Sigmoid colon (tissue), 7 donors: ENCODE measurements around the gene MMP2. TPM values are rescaled to one million over a fixed set of nuclear protein-coding genes. Genes with fewer than 3 reads are reported as not detected.
A peak's percentile ranks its signal among the peaks of the same experiment; 100 is the strongest.

Experiments used
- DNase-seq: peaks from one replicate; pipeline ENCODE4 v3.0.0-alpha.2; 2019
- H3K27ac ChIP-seq, 4 donors: fragments of 200-600 bp; sonication (generic); one replicate each; pipeline ENCODE4 v1.5.1; 2016 to 2019; ENCODE audit warnings: mild to moderate bottlenecking in 1 of 4
- H3K27me3 ChIP-seq, 3 donors: fragments of 200-600 bp; sonication (generic); one replicate each; pipeline ENCODE4 v1.5.1; 2019; ENCODE audit warnings: mild to moderate bottlenecking in 1 of 3
- H3K36me3 ChIP-seq, 4 donors: fragments of 200-600 bp; sonication (generic); one replicate each; pipeline ENCODE4 v1.5.1; 2016 to 2019
- H3K4me1 ChIP-seq, 4 donors: fragments of 200-600 bp; sonication (generic); one replicate each; pipeline ENCODE4 v1.5.1; 2017 to 2019
- H3K4me3 ChIP-seq, 4 donors: fragments of 200-600 bp; sonication (generic); one replicate each; pipeline ENCODE4 v1.5.1; 2017 to 2019; ENCODE audit warnings: mild to moderate bottlenecking in 2 of 4, moderate library complexity in 1 of 4
- H3K9me3 ChIP-seq, 4 donors: fragments of 200-600 bp in 3 of 4; sonication (generic) in 3 of 4; one replicate each; pipeline versions ENCODE4 v1.5.1 to v1.6.1; 2013 to 2019
- EP300 ChIP-seq, 4 donors: sonication (generic); formaldehyde crosslinking; IDR thresholded peaks; one replicate each; pipeline ENCODE4 v1.6.1; 2017; ENCODE audit warnings: antibody characterized with exemption in 4 of 4
- POLR2A ChIP-seq, 2 donors: fragments of 450-650 bp; IDR thresholded peaks; one replicate each; pipeline ENCODE4 v1.6.1; 2016; ENCODE audit warnings: antibody characterized with exemption in 2 of 2, mild to moderate bottlenecking in 2 of 2, moderate library complexity in 2 of 2
- POLR2AphosphoS5 ChIP-seq, 4 donors: sonication (generic); formaldehyde crosslinking; IDR thresholded peaks; one replicate each; pipeline ENCODE4 v1.6.1; 2017; ENCODE audit warnings: antibody characterized with exemption in 4 of 4
- WGBS, 2 donors: extraction: QIAGEN DNeasy Blood & Tissue Kit; methylation state at CpG; one replicate each; pipeline ENCODE4 v1.1.7; 2013; 5-methylcytosine and 5-hydroxymethylcytosine counted together
- intact Hi-C: fragments of 100-400 bp; cut with DNase I; formaldehyde crosslinking; loops from one replicate; pipeline ENCODE4 v1.15.1; 2023
- polyA plus RNA-seq, 3 donors: library from polyadenylated mRNA; stranded (reverse); fragments of 200-250 nt; gene quantifications; one replicate each; pipeline ENCODE4 v1.2.3, GENCODE V29; 2013
- total RNA-seq, 4 donors: library from RNA; depleted of rRNA; stranded (reverse); fragments of >200 nt; gene quantifications; one replicate each; pipeline ENCODE4 v1.1.0, GENCODE V29; 2016
- TF ChIP-seq, protein P1 (sequence below), 4 experiments: fragments of 450-650 bp in 3 of 4; fragments of 200-600 bp in 1 of 4; IDR thresholded peaks; one replicate each; pipeline ENCODE4 v1.5.1; 2016 to 2019; ENCODE audit warnings: antibody characterized with exemption in 4 of 4, mild to moderate bottlenecking in 3 of 4, moderate library complexity in 2 of 4
- donor health status: healthy with polysubstance abuse.
- donor health status: Bipolar disorder and iron deficiency.
- donor health status: healthy.

The MMP2 gene
- total and polyA plus RNA-seq, 7 donors: 7.2 to 280 (median 142) TPM

DNA sequence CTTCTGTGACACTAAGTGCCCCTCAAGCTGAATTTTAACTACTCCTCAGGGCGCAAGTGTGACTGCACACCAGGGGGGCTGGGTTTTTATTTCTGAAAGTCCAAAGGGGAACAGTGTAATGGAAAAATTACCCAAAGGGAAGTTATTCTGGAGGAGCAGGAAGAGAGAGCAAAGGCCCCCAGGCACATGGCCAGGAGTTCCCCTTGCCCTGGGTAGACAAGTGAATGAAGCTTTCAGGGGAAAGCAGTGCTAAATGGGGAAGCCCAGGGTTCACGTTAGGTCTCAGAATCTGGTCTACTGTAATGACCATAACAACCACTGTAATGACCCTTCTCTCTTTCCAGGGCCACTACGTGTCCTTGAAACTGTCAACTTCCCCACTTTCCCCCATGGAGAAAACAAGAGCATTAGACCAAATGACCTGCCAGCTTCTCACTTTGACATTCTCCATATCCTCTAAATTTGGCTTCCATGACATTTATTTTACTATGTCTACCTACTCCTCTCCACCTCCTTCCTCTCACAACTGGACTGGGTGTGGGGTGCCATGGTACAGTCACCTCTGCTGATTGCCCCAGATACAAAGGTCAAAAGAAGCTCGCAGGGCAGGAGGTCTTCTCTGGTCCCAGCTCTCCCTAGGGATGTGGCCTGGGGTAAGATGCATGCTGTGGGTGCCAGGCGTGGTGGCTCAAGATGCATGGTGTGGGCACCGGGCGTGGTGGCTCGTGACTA lies 34.1 kb upstream of the MMP2 start:
- no peaks in the 10 kb centered on the region for H3K4me1 ChIP-seq
- DNase-seq: peak; percentile 74
- intact Hi-C loops: no loop called here
- H3K36me3 ChIP-seq: no peaks in the 10 kb centered on the region
- H3K27ac ChIP-seq: no peak overlapping the region
- no peak for TF ChIP-seq POLR2AphosphoS5 (IDR thresholded peaks at IDR 0.05)
- TF ChIP-seq, protein P1, sequence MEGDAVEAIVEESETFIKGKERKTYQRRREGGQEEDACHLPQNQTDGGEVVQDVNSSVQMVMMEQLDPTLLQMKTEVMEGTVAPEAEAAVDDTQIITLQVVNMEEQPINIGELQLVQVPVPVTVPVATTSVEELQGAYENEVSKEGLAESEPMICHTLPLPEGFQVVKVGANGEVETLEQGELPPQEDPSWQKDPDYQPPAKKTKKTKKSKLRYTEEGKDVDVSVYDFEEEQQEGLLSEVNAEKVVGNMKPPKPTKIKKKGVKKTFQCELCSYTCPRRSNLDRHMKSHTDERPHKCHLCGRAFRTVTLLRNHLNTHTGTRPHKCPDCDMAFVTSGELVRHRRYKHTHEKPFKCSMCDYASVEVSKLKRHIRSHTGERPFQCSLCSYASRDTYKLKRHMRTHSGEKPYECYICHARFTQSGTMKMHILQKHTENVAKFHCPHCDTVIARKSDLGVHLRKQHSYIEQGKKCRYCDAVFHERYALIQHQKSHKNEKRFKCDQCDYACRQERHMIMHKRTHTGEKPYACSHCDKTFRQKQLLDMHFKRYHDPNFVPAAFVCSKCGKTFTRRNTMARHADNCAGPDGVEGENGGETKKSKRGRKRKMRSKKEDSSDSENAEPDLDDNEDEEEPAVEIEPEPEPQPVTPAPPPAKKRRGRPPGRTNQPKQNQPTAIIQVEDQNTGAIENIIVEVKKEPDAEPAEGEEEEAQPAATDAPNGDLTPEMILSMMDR (IDR thresholded peaks at IDR 0.05): no peak
- no peak for TF ChIP-seq EP300 (IDR thresholded peaks at IDR 0.05)
- TF ChIP-seq POLR2A (IDR thresholded peaks at IDR 0.05): no peak
- no peaks in the 10 kb centered on the region for H3K27me3 ChIP-seq
- no peak overlapping the region for H3K4me3 ChIP-seq
- H3K9me3 ChIP-seq: peaks cover 0 to 3% (median 0%) of the 10 kb centered on the region in 4 donors
- 74 to 77% methylated on average over 8 of the region's 8 CpGs for WGBS, 2 donors

DNA sequence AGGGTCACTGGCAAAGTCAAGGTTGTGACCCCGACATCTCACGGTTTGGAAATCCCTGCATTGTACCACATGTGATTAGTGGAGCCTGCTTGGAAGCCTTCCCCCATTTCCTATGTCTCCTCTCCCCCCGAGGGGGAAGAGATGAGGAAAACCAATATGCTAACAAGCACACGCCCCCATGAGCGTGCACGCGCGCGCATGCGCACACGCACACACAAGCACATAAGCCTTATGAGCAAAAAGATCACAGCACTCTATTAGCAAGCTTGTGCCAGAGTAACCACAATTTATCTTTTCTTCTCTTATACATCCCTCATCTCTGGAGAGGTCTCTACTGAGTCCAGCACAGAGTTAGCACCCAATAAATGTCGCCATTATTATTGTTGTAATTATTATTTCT lies 31.8 kb upstream of the MMP2 start:
- no peak for TF ChIP-seq EP300 (IDR thresholded peaks at IDR 0.05)
- TF ChIP-seq POLR2A (IDR thresholded peaks at IDR 0.05): no peak
- TF ChIP-seq, protein P1 (IDR thresholded peaks at IDR 0.05): no peak
- TF ChIP-seq POLR2AphosphoS5 (IDR thresholded peaks at IDR 0.05): no peak
- Histone ChIP-seq H3K36me3 (no peaks in the 10 kb centered on the region), H3K27me3 (no peaks in the 10 kb centered on the region), H3K4me3 (no peak overlapping the region), H3K4me1 (no peaks in the 10 kb centered on the region), H3K27ac (no peak overlapping the region), H3K9me3 (peaks cover 0 to 3% (median 0%) of the 10 kb centered on the region in 4 donors)
- WGBS, 2 donors: 89 to 97% methylated on average over 12 of the region's 12 CpGs
- DNase-seq: no peak
- intact Hi-C loops: no loop called here

DNA sequence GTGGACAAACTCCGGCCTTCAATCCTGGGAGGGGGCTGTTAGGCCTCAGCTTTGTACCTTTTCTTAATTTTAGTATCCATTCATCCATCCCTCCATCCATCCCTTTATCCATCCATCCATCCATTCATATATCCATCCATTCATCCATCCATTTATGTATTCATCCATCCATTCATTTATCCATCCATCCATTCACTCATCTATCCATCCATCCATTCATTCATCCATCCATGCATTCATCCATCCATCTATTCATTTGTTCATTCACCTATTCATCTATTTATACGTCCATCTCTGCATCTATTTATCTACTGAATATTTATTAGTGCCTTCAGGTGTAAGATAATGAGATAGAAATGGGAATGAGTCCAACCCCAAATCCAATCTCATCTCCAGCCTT lies 26.0 kb upstream of the MMP2 start:
- H3K9me3 ChIP-seq: no peaks in the 10 kb centered on the region
- H3K27me3 ChIP-seq: no peaks in the 10 kb centered on the region
- intact Hi-C loops: no loop called here
- WGBS, 2 donors: 79 to 86% methylated on average over 2 of the region's 2 CpGs
- H3K4me1 ChIP-seq: no peaks in the 10 kb centered on the region
- no peak overlapping the region for H3K4me3 ChIP-seq
- TF ChIP-seq POLR2A (IDR thresholded peaks at IDR 0.05) (no peak), POLR2AphosphoS5 (IDR thresholded peaks at IDR 0.05) (no peak), EP300 (IDR thresholded peaks at IDR 0.05) (no peak)
- TF ChIP-seq, protein P1 (IDR thresholded peaks at IDR 0.05): no peak
- H3K36me3 ChIP-seq: no peaks in the 10 kb centered on the region
- no peak for DNase-seq
- H3K27ac ChIP-seq: no peak overlapping the region

DNA sequence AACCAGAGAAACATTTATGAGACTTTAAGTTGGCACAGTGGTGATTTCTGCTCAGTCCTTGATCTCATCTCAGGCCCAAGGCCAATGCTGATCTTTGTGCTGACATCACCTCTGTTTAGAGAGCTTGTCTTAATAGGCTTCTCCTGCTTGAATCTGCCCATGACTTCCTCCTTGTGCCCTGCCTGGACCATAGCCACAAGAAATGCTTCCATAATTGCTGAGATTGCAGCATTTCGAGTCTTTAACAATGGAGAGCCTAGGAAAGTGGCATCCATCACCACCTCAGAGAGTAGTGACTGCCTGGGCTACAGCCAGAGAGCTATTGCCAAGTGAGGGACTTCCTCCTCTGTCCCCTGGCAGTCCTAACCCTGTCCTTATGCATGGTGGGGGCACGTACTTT lies 25.1 kb upstream of the MMP2 start:
- Histone ChIP-seq H3K9me3 (no peaks in the 10 kb centered on the region), H3K27me3 (no peaks in the 10 kb centered on the region), H3K36me3 (no peaks in the 10 kb centered on the region), H3K4me1 (no peaks in the 10 kb centered on the region), H3K4me3 (no peak overlapping the region), H3K27ac (no peak overlapping the region)
- WGBS, 2 donors: 54 to 64% methylated on average over 2 of the region's 2 CpGs
- intact Hi-C loops: no loop called here
- no peak for TF ChIP-seq POLR2A (IDR thresholded peaks at IDR 0.05)
- TF ChIP-seq, protein P1 (IDR thresholded peaks at IDR 0.05): no peak
- no peak for TF ChIP-seq EP300 (IDR thresholded peaks at IDR 0.05)
- TF ChIP-seq POLR2AphosphoS5 (IDR thresholded peaks at IDR 0.05): no peak
- no peak for DNase-seq

DNA sequence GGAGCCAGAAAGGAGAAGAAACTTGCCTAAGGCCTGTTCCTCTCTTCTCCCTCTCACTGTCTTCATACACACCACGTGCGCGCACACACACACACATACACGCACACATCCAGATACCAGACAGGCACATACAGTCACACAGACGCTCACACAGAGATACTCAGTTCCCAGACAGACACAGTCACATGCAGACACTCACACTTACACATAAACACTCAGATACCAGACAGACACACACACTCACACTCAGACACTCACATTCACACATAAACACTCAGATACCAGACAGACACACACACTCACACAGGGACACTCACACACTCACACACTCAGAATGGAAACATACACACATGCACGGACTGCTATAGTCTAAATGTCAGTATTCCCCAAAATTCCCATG lies 24.1 kb upstream of the MMP2 start:
- Histone ChIP-seq H3K27ac (no peak overlapping the region), H3K27me3 (no peaks in the 10 kb centered on the region), H3K36me3 (no peaks in the 10 kb centered on the region), H3K4me1 (no peaks in the 10 kb centered on the region), H3K9me3 (no peaks in the 10 kb centered on the region), H3K4me3 (no peak overlapping the region)
- TF ChIP-seq, protein P1 (IDR thresholded peaks at IDR 0.05): no peak
- TF ChIP-seq EP300 (IDR thresholded peaks at IDR 0.05): no peak
- no peak for TF ChIP-seq POLR2A (IDR thresholded peaks at IDR 0.05)
- no peak for TF ChIP-seq POLR2AphosphoS5 (IDR thresholded peaks at IDR 0.05)
- intact Hi-C loops: no loop called here
- WGBS, 2 donors: 59 to 79% methylated on average over 6 of the region's 6 CpGs
- DNase-seq: no peak
